DND-41 (cell line): ENCODE measurements around the gene EMP1.

Experiments used
- EZH2 ChIP-seq: IDR thresholded peaks from 3 replicates; pipeline ENCODE4 v1.6.1; 2012; ENCODE audit warnings: borderline replicate concordance, low read depth, mild to moderate bottlenecking, moderate library complexity, low read length, inconsistent platforms; ENCODE audit not compliant: severe bottlenecking
- TF ChIP-seq, protein P1 (sequence below): IDR thresholded peaks from 2 replicates; pipeline ENCODE4 v1.5.1; 2012; ENCODE audit warnings: borderline replicate concordance, low read length, moderate library complexity, mild to moderate bottlenecking; ENCODE audit not compliant: poor library complexity, severe bottlenecking; ENCODE audit errors: extremely low read depth

GRCh38 chr12:13210236-13211190, 14.0 kb downstream of the EMP1 start:
- TF ChIP-seq, protein P1, sequence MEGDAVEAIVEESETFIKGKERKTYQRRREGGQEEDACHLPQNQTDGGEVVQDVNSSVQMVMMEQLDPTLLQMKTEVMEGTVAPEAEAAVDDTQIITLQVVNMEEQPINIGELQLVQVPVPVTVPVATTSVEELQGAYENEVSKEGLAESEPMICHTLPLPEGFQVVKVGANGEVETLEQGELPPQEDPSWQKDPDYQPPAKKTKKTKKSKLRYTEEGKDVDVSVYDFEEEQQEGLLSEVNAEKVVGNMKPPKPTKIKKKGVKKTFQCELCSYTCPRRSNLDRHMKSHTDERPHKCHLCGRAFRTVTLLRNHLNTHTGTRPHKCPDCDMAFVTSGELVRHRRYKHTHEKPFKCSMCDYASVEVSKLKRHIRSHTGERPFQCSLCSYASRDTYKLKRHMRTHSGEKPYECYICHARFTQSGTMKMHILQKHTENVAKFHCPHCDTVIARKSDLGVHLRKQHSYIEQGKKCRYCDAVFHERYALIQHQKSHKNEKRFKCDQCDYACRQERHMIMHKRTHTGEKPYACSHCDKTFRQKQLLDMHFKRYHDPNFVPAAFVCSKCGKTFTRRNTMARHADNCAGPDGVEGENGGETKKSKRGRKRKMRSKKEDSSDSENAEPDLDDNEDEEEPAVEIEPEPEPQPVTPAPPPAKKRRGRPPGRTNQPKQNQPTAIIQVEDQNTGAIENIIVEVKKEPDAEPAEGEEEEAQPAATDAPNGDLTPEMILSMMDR = no peak
- no peak for TF ChIP-seq EZH2
